T-helper 2 cell treated with Interferon-gamma antibody and Interleukin-4, amounts not matched to agents 5 μg/mL and 100 μg/mL, for 36 hours (primary cell): ENCODE measurements around the gene LRIT2.
A peak's percentile ranks its signal among the peaks of the same experiment; 100 is the strongest.
"Not testable (repeated sequence)": the region's sequence is repeated elsewhere in the genome, so short reads cannot be mapped to it uniquely, and the experiment has no call there.

Experiments
- DNase-seq: peaks from one replicate; pipeline ENCODE4 v3.0.0; 2021; ENCODE audit warnings: low spot score
- H3K27ac Mint-ChIP-seq: one replicate; pipeline ENCODE4 v1.8.0; 2021; ENCODE audit warnings: mild to moderate bottlenecking, mixed read lengths
- H3K27me3 Mint-ChIP-seq: one replicate; pipeline ENCODE4 v1.8.0; 2021; ENCODE audit warnings: low read depth, mixed read lengths
- H3K36me3 Mint-ChIP-seq: one replicate; pipeline ENCODE4 v1.8.0; 2021; ENCODE audit warnings: low read depth, mixed read lengths
- H3K4me1 Mint-ChIP-seq: one replicate; pipeline ENCODE4 v1.8.0; 2021; ENCODE audit warnings: low read depth, mixed read lengths
- H3K4me3 Mint-ChIP-seq: one replicate; pipeline ENCODE4 v1.8.0; 2022; ENCODE audit warnings: mild to moderate bottlenecking, moderate library complexity, mixed read lengths
- H3K9me3 Mint-ChIP-seq: one replicate; pipeline ENCODE4 v1.8.0; 2021; ENCODE audit warnings: mixed read lengths

The LRIT2 gene

DNA sequence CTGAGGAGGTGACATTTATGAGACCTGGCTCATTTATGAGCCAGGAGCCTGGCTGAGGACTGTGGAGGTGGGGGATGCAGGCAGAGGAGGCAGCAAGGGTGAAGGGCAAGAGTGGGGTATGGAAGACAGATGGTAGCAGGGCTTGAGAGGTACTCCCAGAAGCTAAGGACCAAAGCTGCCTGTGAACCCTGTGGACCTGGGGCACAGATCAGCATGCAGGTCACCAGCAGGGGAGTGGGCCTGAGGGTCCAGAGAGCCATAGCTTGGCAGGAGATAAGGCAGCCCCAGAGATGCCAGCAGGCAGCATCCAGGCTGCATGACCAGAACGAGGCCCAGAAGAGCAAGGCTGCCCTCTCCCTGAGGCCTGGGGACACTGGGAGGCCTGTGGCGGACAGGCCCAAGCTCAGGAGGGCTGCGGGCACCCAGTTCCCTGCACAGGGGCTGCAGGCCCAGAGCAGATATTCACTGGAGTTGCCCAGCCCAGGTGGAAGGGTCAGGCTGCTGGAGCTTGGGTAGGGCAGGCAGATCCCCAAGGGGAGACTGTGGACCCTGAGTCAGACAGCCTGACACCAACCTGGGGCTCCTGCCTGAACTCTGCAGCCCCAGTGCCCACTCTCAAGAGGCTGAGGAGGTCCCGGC lies 48.4 kb downstream of the LRIT2 start:
- Mint-ChIP-seq H3K27ac (peak overlapping the region; percentile 65), H3K9me3 (no peaks in the 10 kb centered on the region), H3K4me3 (no peak overlapping the region), H3K36me3 (no peaks in the 10 kb centered on the region), H3K4me1 (peaks cover 2% of the 10 kb centered on the region), H3K27me3 (no peaks in the 10 kb centered on the region)
- DNase-seq = no peak

DNA sequence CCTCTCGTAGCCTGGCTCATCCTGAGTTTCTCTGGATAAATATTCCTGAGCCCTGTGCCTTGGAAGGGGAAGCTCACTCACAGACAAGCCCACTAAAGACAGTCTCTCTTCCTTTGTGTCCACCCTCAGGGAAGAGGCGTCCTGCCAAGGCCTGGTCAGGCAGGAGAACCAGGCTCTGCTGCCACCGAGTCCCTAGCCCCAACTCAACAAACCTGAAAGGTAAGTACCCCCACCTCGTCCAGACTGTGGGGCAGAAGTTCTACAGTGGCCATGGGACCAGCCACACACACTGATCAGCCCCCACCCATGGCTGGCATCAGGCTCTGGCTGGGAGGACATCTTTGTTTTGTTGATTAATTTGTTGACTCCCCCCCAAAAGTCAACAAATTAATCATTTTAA lies 49.0 kb downstream of the LRIT2 start:
- Mint-ChIP-seq H3K27ac (peak overlapping the region; percentile 65), H3K4me3 (no peak overlapping the region)

DNA sequence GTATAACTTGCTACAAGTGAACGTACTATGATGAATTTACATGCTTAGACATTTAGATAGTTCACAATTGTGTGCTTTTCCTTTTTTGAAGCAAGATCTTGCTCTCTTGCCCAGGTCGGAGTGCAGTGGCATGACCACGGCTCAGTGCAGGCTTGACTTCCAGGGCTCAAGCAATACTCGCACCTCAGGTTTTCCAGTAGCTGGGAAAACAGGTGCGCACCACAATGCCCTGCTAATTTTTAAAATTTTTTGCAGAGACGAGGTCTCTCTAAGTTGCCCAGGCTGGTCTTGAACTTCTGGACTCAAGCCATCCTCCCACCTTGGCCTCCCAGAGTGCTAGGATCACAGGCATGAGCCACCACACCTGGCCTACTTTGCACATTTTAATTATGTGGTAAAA lies 49.9 kb downstream of the LRIT2 start:
- no peaks in the 10 kb centered on the region for H3K27me3 Mint-ChIP-seq
- no peak overlapping the region for H3K27ac Mint-ChIP-seq
- DNase-seq = no peak
- H3K36me3 Mint-ChIP-seq = no peaks in the 10 kb centered on the region
- peaks cover 2% of the 10 kb centered on the region for H3K4me1 Mint-ChIP-seq
- H3K4me3 Mint-ChIP-seq = no peak overlapping the region
- H3K9me3 Mint-ChIP-seq = no peaks in the 10 kb centered on the region

More for the DNA sequence above, 49.0 kb downstream of the LRIT2 start:
- DNase-seq = no peak
- no peaks in the 10 kb centered on the region for H3K27me3 Mint-ChIP-seq
- H3K9me3 Mint-ChIP-seq = no peaks in the 10 kb centered on the region
- H3K36me3 Mint-ChIP-seq = no peaks in the 10 kb centered on the region
- H3K4me1 Mint-ChIP-seq = peaks cover 2% of the 10 kb centered on the region

- Mint-ChIP-seq H3K4me3 (no peak within 1 kb of the TSS), H3K36me3 (no peaks in the 10 kb centered on the region), H3K4me1 (peaks cover 2% of the 10 kb centered on the region), H3K9me3 (no peaks in the 10 kb centered on the region), H3K27me3 (no peaks in the 10 kb centered on the region), H3K27ac (no peak within 1 kb of the TSS)
- no peak for DNase-seq
These were observed 51.8 kb downstream of the LRIT2 start, which contains the start of gene GPR15LG for GRCh38 chr10:84173501-84173929. Gene GPR15LG, plus strand, starts transcription at chr10:84173801. Its CDS starts 51 bp downstream, at chr10:84173852.

- Mint-ChIP-seq H3K27ac (no peak overlapping the region), H3K4me1 (peaks cover 2% of the 10 kb centered on the region), H3K9me3 (no peaks in the 10 kb centered on the region), H3K27me3 (no peaks in the 10 kb centered on the region), H3K36me3 (no peaks in the 10 kb centered on the region), H3K4me3 (no peak overlapping the region)
- no peak for DNase-seq
These were observed 52.6 kb downstream of the LRIT2 start for GRCh38 chr10:84172467-84173356.

- not testable (repeated sequence) for H3K4me1 Mint-ChIP-seq, H3K4me3 Mint-ChIP-seq, H3K9me3 Mint-ChIP-seq, H3K27me3 Mint-ChIP-seq, H3K27ac Mint-ChIP-seq, H3K36me3 Mint-ChIP-seq, DNase-seq
These were observed 53.5 kb downstream of the LRIT2 start for GRCh38 chr10:84171700-84172466.

DNA sequence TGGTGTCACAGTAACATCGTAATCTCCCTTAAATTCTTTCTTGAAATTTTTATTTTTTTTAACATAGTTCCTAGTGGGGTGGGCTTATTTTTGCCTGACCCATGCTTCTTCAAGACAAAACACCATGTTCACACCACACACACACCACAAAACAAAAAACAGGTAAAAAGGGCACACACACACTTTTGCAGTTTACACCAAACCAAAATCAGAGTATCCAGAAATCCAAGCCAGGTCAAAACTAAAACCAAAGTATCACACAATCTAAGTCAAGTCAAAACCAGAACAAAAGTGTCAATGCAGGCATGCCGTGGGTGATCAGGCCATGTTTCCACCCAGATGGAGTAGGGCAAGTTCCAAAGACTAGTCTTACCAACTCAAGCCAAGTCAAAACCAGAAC lies 54.1 kb downstream of the LRIT2 start:
- H3K4me3 Mint-ChIP-seq, H3K27me3 Mint-ChIP-seq, H3K36me3 Mint-ChIP-seq, H3K4me1 Mint-ChIP-seq, H3K9me3 Mint-ChIP-seq, H3K27ac Mint-ChIP-seq, DNase-seq: not testable (repeated sequence)
